ENCODE results near the gene GIMAP6.
"Not testable (repeated sequence)": the region's sequence is repeated elsewhere in the genome, so short reads cannot be mapped to it uniquely, and the experiment has no call there.

Gene GIMAP6

GRCh38 chr7:150580638-150581394, 51.4 kb downstream of the GIMAP6 start:
- no peak for DNase-seq

- not testable (repeated sequence) for DNase-seq
Observed at GRCh38 chr7:150579979-150580637, 52.1 kb downstream of the GIMAP6 start.
